OCI-LY7 (cell line): Measurements from ENCODE around the gene SRGAP1.

Experiments
- CTCF ChIP-seq: fragments of 200-600 bp; sonication (generic); conservative IDR thresholded peaks from 2 replicates; pipeline ENCODE4 v1.5.1; 2014; ENCODE audit warnings: mild to moderate bottlenecking, antibody characterized with exemption, low read length, moderate library complexity, mixed read lengths
- EZH2phosphoT487 ChIP-seq: fragments of 200-600 bp; sonication (generic); IDR thresholded peaks from 2 replicates; pipeline ENCODE4 v1.6.1; 2018; ENCODE audit warnings: low read depth, borderline replicate concordance, mild to moderate bottlenecking, mixed run types, antibody characterized with exemption, low read length, moderate library complexity, mixed read lengths

- TF ChIP-seq CTCF, result no peak
- no peak for TF ChIP-seq EZH2phosphoT487
Observed at GRCh38 chr12:63966606-63966975, 122.1 kb downstream of the SRGAP1 start.
